Mucosa of gallbladder (tissue), 1 donor: ENCODE results near the gene GREB1. TPM values are rescaled to one million over a fixed set of nuclear protein-coding genes. Genes with fewer than 3 reads are reported as not detected.

Experiments used
- DNase-seq: peaks from one replicate; pipeline ENCODE4 v3.0.0-alpha.2; 2020; ENCODE audit warnings: low spot score
- total RNA-seq: library from RNA; stranded (reverse); gene quantifications from one replicate; pipeline ENCODE4 v1.2.1, GENCODE V29; 2021
- donor health status: DM: no; HTN: no; CAD: no.

The GREB1 gene
- total RNA-seq, 1 donor from 2014 or later, result 12.5 TPM

GRCh38 chr2:11581124-11581796, 47.4 kb downstream of the GREB1 start:
- no peak for DNase-seq

DNA sequence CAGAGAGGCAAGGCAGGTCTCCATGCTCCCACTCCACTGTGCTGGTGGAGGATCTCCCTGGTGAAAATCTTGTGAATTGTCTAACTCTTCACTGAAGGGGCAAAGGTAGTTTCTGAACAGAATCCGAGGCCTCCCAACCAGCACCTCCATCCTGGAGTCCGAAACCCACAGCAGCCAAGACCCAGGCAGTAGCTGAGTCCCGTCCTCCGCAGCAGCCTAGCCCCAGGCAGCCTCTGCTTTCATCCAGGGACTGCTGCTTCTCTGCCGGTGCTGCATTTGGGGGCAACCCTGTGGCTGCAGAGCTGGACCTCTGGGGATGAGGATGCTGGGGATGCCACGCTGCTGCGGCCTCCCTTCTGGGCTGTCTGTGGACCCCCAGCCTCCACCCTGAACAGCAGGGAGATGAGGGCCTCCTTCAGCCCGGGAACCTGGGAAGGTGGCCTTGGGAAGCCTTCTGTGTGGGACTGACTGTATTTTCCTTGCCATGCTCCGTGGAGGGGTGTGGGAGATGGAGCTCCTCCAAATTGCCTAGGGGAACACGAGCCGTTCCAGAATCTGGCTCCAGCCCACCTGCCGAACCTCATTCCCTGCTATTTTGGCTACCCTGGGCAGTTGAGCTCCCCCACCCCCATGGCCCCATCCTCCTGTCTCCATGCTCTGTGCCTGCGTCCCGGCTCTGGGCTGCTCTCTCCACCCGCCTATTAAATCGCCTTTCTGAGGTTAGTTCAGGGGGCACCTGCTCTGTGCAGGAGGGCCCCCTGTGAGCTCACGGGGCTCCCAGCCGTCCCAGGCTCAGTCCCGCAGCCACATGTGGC, 48.2 kb downstream of the GREB1 start:
- no peak for DNase-seq

DNA sequence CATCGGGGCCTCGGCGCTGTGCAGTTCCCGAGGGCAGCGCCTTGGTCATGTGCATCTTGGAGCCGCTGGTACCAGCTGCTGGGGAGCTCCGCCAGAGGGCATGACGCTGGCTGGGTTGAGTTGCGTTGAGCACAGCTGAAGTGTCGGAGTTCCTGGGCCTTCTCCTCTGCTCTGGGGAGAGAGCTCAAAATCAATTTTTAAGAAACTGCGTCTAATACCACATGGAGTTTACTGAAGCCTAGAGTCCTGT, 48.7 kb downstream of the GREB1 start:
- no peak for DNase-seq

DNA sequence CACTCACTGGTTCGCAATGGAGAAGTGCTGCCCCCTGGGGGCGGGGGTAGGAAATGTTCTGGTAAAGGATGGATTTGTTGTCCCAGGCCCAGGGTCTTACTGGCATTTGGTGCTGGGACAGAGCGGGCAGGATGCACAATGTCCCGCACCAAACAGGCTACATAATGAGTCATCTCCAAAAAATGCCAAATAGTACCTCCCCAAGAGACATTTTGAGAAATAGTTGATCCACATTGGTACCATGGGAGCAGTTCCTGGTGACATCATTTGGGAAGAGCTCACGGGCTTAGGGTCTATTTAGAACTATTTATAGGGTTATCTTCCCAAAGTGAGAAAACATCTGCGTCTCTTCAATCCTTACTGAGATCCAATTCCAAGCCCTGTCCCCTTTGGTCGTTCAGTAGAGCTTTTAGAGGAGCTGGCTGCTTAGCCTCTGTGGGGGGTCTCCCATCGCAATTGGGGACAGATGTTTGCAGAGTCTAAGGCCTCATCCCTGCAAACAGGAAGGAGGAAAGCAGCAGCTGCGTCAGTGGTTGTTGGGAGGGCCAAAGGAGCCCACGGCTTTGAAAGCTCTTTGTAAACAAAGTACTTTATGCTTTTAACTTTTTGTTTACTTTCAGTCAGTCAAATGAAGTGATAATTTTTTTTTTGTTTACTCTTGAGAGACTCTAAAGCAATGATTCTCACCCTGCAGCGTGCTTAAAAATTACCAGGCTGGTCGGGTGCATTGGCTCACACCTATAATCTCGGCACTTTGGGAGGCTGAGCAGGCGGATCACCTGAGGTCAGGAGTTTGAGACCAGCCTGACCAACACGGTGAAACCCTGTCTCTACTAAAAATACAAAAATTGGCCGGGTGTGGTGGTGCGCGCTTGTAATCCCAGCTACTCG, 49.3 kb downstream of the GREB1 start:
- peak; percentile 60 for DNase-seq

- DNase-seq, result peak; percentile 69
Observed at GRCh38 chr2:11583840-11584524, 50.1 kb downstream of the GREB1 start.

- no peak for DNase-seq
Observed at GRCh38 chr2:11584525-11585056, 50.7 kb downstream of the GREB1 start.

- no peak for DNase-seq
Observed at GRCh38 chr2:11585071-11585470, 51.2 kb downstream of the GREB1 start.

DNA sequence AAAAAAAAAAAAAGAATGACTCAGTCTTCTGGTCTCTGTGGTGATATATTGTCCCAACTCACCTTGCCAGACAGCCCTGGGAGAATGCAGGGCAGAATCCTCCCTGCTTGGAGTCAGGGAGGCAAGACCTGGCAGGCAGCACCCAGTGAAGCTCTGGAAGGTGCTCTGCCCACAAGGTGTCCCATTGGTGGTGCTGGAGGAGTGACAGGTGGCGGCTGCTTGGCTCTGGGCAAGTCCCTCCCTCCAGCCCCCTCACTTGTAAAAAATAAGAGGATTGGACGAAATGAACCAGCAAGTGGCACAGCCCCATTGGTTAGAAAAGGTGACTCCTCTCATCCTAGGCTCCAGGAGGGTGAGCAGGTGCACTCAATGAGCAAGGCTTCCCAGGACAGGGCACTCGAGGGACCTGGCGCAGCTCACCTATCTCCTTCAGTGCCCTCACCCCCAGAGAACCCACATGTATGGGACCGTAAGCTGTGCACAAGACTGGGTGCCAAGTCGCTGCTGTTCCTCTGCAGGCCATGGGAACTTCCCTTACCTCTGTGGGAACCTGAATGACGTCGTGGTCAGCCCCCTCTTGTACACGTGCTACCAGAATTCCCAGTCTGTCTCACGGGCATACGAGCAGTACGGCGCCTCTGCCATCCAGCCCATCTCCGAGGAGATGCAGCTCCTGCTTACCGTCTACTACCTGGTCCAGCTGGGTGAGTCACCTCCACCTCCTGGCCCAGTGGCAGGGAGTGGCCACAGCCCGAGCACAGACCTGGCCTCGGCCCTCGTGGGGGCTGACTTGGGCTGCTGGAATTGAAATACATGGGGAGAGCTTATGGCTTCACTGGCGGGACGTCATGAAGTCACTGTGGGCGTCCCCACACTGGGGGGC, 54.6 kb downstream of the GREB1 start:
- DNase-seq, result no peak

DNA sequence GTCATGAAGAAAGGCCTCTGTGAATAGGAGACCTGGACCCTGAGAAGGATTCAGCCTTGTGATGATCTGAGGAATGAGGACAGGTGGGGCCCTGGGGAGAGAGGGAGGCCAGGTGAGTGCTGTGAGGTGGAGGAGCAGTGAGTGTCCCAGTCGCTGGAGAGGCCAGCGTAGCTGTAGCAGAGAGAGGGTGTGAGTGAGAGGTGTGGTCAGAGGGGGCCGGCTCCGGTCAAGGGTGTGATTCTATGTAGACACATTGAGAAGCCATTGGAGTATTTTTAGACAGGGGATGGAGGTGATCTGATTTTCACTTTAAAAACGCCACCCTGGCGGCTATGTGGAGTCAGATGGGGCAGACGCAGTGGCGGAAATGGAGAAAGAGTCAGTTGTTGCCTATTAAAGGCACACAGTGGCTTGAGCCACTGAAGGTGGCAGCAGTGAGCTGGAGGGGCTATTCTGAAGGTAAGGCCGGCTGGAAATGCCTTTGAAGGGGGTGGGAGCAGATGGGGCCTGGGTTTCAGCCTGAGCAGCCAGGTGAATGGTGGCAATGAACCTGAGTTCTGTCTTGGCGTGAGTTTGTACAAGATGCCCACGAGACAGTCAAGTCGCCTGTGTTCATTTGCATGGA, 55.6 kb downstream of the GREB1 start:
- no peak for DNase-seq

GRCh38 chr2:11590193-11590592, 56.3 kb downstream of the GREB1 start:
- DNase-seq, result no peak

DNA sequence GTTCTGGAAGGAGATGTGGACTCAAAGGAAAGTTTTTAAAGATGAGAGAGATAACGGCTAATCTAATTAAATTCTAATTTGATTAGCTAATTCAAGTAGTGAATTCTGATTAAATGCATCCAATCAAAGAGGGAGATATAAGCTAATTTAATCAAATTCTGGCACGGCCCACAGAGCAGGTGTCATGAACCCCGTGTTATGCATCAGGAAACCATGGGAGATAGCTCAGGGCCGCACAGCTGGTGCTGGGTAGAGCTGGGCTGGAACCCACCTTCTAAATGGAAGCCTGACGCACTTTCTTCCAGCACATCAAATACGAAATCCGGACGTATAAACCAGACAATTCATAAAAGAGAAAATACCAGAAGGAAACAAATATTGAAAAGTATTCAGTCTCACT, 57.2 kb downstream of the GREB1 start:
- no peak for DNase-seq

GRCh38 chr2:11592671-11593574, 59.1 kb downstream of the GREB1 start:
- no peak for DNase-seq

DNA sequence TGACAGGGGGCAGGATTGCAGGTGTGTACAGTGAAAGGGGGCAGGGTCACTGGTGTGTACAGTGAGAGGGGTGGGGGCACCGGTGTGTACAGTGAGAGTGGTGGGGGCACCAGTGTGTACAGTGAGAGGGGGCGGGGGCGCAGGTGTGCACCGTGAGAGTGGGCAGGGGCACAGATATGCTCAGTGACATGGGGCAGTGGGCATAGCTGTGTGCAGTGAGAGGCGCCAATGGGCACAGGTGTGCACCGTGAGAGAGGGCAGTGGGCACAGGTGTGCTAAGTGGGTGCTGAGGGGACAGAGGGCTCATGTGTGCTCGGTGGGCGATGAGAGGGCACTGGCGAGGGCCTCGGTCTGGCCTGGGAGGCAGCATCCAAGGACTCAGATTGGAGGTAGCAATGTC, 63.0 kb downstream of the GREB1 start:
- no peak for DNase-seq

DNA sequence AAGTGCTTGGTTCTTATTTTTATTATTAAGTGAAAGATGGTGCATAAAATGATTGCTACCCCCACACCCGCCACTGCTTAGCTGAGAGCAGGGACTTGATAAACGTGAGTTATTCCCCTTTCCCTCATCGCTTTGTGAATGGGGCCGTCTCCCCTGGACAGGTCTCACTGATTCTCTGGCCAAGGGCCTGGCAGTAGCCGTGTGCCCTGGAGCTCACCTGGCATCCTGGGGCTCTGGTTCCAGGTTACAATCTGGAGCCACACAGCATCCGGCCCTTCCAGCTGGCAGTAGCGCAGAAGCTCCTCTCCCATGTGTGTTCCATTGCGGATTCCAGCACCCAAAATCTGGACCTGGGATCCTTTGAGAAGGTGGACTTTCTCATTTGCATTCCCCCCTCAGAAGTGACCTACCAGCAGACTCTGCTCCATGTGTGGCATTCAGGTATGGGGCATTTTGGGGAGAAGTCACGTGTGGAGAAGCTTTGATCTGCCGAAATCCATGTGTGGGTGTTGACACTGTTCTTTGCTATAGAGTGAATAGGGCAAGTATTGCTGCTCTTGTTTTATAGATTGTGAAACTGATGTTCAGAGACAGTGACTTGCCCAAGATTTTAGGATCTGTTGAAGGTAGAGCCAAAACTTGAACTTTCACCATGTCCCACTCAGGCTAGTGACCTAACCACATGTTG, 63.8 kb downstream of the GREB1 start:
- no peak for DNase-seq

- DNase-seq, result no peak
Observed at GRCh38 chr2:11598228-11598731, 64.4 kb downstream of the GREB1 start.

DNA sequence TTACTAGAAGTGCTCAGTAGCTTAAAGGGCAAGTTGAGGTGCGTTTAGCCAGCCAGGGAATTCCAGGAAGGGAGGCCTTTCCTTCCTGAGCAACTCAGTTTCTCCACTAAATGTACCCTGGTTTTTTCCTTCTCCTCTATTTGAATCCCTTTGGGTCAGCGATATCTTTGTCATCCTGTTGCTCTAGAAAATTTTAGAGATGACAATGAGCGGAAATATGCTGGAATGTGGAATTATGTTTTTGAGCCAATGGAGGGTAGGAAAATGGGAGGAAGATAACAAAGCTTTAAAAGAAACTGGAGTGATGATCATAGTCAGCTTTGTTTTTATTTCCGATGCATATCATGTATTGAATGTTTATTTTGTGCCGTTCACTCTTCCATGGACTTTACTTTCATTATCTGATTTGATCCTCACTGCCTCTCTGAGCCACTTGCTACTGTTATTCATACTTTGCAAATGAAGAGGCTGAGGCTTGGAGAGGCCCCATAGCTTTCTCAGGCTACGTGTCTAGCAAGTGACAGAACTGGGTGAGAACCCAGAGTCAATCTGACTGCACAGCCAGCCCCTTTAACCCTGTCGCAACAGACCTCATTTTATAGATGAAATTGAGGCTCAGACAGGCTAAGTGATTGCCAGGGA, 68.8 kb downstream of the GREB1 start:
- DNase-seq, result no peak

DNA sequence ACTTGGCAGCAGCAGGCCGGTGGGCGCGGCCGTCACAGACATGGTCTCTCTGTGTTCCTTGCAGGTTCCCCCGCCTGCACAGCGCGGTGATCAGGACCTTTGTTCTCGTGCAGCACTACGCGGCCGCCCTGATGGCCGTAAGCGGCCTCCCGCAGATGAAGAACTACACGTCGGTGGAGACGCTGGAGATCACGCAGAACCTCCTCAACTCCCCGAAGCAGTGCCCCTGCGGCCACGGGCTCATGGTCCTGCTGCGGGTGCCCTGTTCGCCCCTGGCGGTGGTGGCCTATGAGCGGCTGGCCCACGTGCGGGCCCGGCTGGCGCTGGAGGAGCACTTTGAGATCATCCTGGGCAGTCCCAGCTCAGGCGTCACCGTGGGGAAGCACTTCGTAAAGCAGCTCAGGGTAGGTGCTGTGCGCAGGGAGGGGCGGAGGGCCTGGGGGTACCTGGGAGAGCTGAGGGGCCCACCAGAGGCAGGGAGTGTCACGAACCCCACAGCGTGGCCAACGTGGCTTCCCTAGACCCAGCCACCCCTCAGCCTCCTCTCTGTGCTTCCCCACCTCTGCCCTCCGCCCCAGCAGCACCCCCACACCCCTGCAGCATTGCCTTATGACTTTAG, 76.9 kb downstream of the GREB1 start:
- no peak for DNase-seq
